ENCODE data around the gene ZBTB5. TPM values are rescaled to one million over a fixed set of nuclear protein-coding genes. Genes with fewer than 3 reads are reported as not detected.

Gene ZBTB5
- total and polyA plus RNA-seq, 2 of the 13 experiments (the other 11 are each of a cell fraction or from before 2014, with no cell fraction given), result 12.5 to 20.5 TPM

DNA sequence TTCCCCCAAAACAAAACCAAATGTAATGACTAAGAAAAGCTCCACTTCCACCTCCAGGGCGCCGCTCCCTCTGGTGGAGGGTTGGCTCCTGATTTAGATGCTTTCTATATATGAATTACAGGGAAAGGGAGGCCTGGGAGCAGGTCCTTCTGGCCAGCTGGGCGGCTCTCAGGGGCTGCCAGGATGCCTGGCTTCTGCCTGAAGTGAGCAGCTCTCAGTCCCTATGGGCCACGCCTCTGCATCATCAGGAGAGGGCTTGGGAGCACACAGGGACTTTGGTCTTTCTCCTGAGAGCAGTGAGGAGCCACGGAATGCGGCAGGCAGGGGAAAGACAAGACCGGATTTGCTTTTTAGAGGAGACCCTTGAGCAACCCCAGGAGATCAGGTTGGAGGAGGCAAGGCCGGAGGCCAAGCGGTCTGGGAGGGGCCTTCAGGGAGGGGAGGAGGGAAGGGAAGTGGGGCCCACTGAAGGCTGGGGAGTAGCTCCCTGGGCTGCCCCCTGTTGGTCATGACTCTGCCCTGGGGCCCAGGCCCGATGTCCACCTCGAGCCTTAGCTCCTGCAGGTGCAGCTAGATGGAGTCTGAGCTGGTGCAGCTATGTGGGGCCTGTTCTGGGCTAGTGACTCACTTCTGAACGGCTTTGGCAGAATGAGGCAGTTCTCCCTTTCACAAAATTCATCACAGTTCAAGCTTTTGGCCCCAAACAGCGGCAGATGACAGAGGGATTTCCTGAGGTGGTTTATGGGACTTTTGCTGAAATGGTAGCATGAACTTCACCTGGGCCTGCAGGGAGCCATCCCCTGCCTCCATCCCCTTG, 54.1 kb downstream of the ZBTB5 start (continued):
- TF ChIP-seq SUZ12 (IDR thresholded peaks at IDR 0.05; ENCODE audit: low read depth, low read length), result no peak
- no peak for TF ChIP-seq HNRNPL (IDR thresholded peaks at IDR 0.05; ENCODE audit: low read depth, low read length)
- no peak for TF ChIP-seq KDM5B (CRISPR knock-in tag; IDR thresholded peaks at IDR 0.05; ENCODE audit: borderline replicate concordance)
- peak; percentile 80 for TF ChIP-seq ZFX (CRISPR knock-in tag; IDR thresholded peaks at IDR 0.05; ENCODE audit: low read depth)
- TF ChIP-seq JUND (CRISPR knock-in tag; IDR thresholded peaks at IDR 0.05), result no peak
- TF ChIP-seq, protein P1, sequence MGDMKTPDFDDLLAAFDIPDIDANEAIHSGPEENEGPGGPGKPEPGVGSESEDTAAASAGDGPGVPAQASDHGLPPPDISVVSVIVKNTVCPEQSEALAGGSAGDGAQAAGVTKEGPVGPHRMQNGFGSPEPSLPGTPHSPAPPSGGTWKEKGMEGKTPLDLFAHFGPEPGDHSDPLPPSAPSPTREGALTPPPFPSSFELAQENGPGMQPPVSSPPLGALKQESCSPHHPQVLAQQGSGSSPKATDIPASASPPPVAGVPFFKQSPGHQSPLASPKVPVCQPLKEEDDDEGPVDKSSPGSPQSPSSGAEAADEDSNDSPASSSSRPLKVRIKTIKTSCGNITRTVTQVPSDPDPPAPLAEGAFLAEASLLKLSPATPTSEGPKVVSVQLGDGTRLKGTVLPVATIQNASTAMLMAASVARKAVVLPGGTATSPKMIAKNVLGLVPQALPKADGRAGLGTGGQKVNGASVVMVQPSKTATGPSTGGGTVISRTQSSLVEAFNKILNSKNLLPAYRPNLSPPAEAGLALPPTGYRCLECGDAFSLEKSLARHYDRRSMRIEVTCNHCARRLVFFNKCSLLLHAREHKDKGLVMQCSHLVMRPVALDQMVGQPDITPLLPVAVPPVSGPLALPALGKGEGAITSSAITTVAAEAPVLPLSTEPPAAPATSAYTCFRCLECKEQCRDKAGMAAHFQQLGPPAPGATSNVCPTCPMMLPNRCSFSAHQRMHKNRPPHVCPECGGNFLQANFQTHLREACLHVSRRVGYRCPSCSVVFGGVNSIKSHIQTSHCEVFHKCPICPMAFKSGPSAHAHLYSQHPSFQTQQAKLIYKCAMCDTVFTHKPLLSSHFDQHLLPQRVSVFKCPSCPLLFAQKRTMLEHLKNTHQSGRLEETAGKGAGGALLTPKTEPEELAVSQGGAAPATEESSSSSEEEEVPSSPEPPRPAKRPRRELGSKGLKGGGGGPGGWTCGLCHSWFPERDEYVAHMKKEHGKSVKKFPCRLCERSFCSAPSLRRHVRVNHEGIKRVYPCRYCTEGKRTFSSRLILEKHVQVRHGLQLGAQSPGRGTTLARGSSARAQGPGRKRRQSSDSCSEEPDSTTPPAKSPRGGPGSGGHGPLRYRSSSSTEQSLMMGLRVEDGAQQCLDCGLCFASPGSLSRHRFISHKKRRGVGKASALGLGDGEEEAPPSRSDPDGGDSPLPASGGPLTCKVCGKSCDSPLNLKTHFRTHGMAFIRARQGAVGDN (CRISPR knock-in tag; IDR thresholded peaks at IDR 0.05), result peak; percentile 69
- TF ChIP-seq MAFG (CRISPR knock-in tag; IDR thresholded peaks at IDR 0.05), result no peak
- TF ChIP-seq, protein P2, sequence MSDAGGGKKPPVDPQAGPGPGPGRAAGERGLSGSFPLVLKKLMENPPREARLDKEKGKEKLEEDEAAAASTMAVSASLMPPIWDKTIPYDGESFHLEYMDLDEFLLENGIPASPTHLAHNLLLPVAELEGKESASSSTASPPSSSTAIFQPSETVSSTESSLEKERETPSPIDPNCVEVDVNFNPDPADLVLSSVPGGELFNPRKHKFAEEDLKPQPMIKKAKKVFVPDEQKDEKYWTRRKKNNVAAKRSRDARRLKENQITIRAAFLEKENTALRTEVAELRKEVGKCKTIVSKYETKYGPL (CRISPR knock-in tag; IDR thresholded peaks at IDR 0.05), result no peak
- TF ChIP-seq ZNF503 (CRISPR knock-in tag; IDR thresholded peaks at IDR 0.05), result no peak
- TF ChIP-seq TBL1XR1 (IDR thresholded peaks at IDR 0.05; ENCODE audit: borderline replicate concordance, low read length, partially characterized antibody), result no peak
- no peak for TF ChIP-seq HES4 (CRISPR knock-in tag; IDR thresholded peaks at IDR 0.05; ENCODE audit: borderline replicate concordance)
- TF ChIP-seq, protein P3, sequence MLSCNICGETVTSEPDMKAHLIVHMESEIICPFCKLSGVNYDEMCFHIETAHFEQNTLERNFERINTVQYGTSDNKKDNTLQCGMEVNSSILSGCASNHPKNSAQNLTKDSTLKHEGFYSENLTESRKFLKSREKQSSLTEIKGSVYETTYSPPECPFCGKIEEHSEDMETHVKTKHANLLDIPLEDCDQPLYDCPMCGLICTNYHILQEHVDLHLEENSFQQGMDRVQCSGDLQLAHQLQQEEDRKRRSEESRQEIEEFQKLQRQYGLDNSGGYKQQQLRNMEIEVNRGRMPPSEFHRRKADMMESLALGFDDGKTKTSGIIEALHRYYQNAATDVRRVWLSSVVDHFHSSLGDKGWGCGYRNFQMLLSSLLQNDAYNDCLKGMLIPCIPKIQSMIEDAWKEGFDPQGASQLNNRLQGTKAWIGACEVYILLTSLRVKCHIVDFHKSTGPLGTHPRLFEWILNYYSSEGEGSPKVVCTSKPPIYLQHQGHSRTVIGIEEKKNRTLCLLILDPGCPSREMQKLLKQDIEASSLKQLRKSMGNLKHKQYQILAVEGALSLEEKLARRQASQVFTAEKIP (CRISPR knock-in tag; IDR thresholded peaks at IDR 0.05; ENCODE audit: borderline replicate concordance), result no peak
- no peak for TF ChIP-seq KAT7 (CRISPR knock-in tag; IDR thresholded peaks at IDR 0.05; ENCODE audit: borderline replicate concordance)
- 0 out of 2 replicates have a peak, but pooled peaks have one; percentile 44 for TF ChIP-seq ZSCAN25 (CRISPR knock-in tag; IDR thresholded peaks at IDR 0.05)
- no peak for TF ChIP-seq KLF16 (CRISPR knock-in tag; IDR thresholded peaks at IDR 0.05)
- no peak for TF ChIP-seq ASH2L (IDR thresholded peaks at IDR 0.05; ENCODE audit: insufficient read length, low read depth, low read length)
- TF ChIP-seq TCF7L2 (IDR thresholded peaks at IDR 0.05; ENCODE audit: low read depth, low read length), result no peak
- TF ChIP-seq HMGA1 (CRISPR knock-in tag; conservative IDR thresholded peaks at IDR 0.05), result no peak
- TF ChIP-seq ZNF607 (CRISPR knock-in tag; IDR thresholded peaks at IDR 0.05; ENCODE audit: borderline replicate concordance), result no peak
- no peak for TF ChIP-seq ONECUT2 (CRISPR knock-in tag; IDR thresholded peaks at IDR 0.05)
- no peak for TF ChIP-seq SIN3B (IDR thresholded peaks at IDR 0.05; ENCODE audit: low read length)

Measured in HepG2 (cell line).